Upper lobe of right lung (tissue), 1 donor: ENCODE measurements around the gene ARSA. TPM values are rescaled to one million over a fixed set of nuclear protein-coding genes. Genes with fewer than 3 reads are reported as not detected.

Experiments used
- ATAC-seq: fragments of 200-7000 bp; cut with Tn5 transposase; one replicate; pipeline ENCODE4 v1.9.1; 2020; ENCODE audit warnings: mild to moderate bottlenecking, moderate library complexity
- DNase-seq: peaks from one replicate; pipeline ENCODE4 v3.0.0-alpha.2; 2020
- H3K27ac ChIP-seq: fragments of 200-600 bp; one replicate; pipeline ENCODE4 v1.8.0; 2022
- H3K27me3 ChIP-seq: fragments of 200-600 bp; one replicate; pipeline ENCODE4 v1.8.0; 2022; ENCODE audit warnings: mild to moderate bottlenecking
- H3K36me3 ChIP-seq: fragments of 200-600 bp; one replicate; pipeline ENCODE4 v1.8.0; 2022
- H3K4me1 ChIP-seq: fragments of 200-600 bp; one replicate; pipeline ENCODE4 v1.8.0; 2022
- H3K4me3 ChIP-seq: fragments of 200-600 bp; one replicate; pipeline ENCODE4 v1.8.0; 2022; ENCODE audit warnings: mild to moderate bottlenecking
- H3K9me3 ChIP-seq: fragments of 200-600 bp; one replicate; pipeline ENCODE4 v1.8.0; 2022
- CTCF ChIP-seq: fragments of 200-600 bp; IDR thresholded peaks from one replicate; pipeline ENCODE4 v1.8.0; 2022; ENCODE audit warnings: antibody characterized with exemption
- intact Hi-C: fragments of 100-400 bp; cut with DNase I; formaldehyde crosslinking; loops from one replicate; pipeline ENCODE4 v1.11.0; 2022
- total RNA-seq: library from RNA; stranded (reverse); fragmentation: NEBNext Ultra II Directional; extraction: Animal tissue kit (Norgen Biotek cat#: 25700); gene quantifications from one replicate; pipeline ENCODE4 v1.2.1, GENCODE V29; 2021
- donor health status: DM: no; HTN: yes; CAD: no; lungs with severe emphysema.

Gene ARSA
- total RNA-seq, 1 donor from 2014 or later, result 46.4 TPM

GRCh38 chr22:50607659-50608020 lies 20.3 kb downstream of the ARSA start:
- Histone ChIP-seq H3K36me3 (no peaks in the 10 kb centered on the region), H3K27me3 (peaks cover 30% of the 10 kb centered on the region), H3K27ac (no peak overlapping the region), H3K4me1 (no peaks in the 10 kb centered on the region), H3K4me3 (no peak overlapping the region), H3K9me3 (no peaks in the 10 kb centered on the region)
- intact Hi-C loops, result no loop called here
- ATAC-seq (no peak), DNase-seq (no peak)
- TF ChIP-seq CTCF, result no peak

GRCh38 chr22:50606946-50607658 lies 20.9 kb downstream of the ARSA start:
- Histone ChIP-seq H3K27ac (no peak overlapping the region), H3K36me3 (no peaks in the 10 kb centered on the region), H3K27me3 (peaks cover 34% of the 10 kb centered on the region), H3K4me1 (no peaks in the 10 kb centered on the region), H3K4me3 (no peak overlapping the region), H3K9me3 (no peaks in the 10 kb centered on the region)
- no peak for TF ChIP-seq CTCF
- no peak for DNase-seq
- intact Hi-C loops, result no loop called here
- no peak for ATAC-seq

- DNase-seq (no peak), ATAC-seq (no peak)
- Histone ChIP-seq H3K27ac (no peak overlapping the region), H3K27me3 (peaks cover 39% of the 10 kb centered on the region), H3K4me1 (no peaks in the 10 kb centered on the region), H3K4me3 (no peak overlapping the region), H3K9me3 (no peaks in the 10 kb centered on the region), H3K36me3 (no peaks in the 10 kb centered on the region)
- intact Hi-C loops, result no loop called here
- TF ChIP-seq CTCF, result no peak
These were observed 21.6 kb downstream of the ARSA start for GRCh38 chr22:50606165-50606945.

GRCh38 chr22:50605613-50606074 lies 22.3 kb downstream of the ARSA start:
- intact Hi-C loops, result no loop called here
- DNase-seq (no peak), ATAC-seq (no peak)
- no peaks in the 10 kb centered on the region for H3K4me1 ChIP-seq
- no peak for TF ChIP-seq CTCF
- H3K9me3 ChIP-seq, result no peaks in the 10 kb centered on the region
- H3K36me3 ChIP-seq, result no peaks in the 10 kb centered on the region
- H3K27ac ChIP-seq, result no peak overlapping the region
- no peak overlapping the region for H3K4me3 ChIP-seq
- peaks cover 42% of the 10 kb centered on the region for H3K27me3 ChIP-seq

GRCh38 chr22:50605002-50605612 lies 22.8 kb downstream of the ARSA start:
- ATAC-seq (no peak), DNase-seq (no peak)
- intact Hi-C loops, result no loop called here
- no peak overlapping the region for H3K27ac ChIP-seq
- H3K36me3 ChIP-seq, result no peaks in the 10 kb centered on the region
- peaks cover 45% of the 10 kb centered on the region for H3K27me3 ChIP-seq
- no peaks in the 10 kb centered on the region for H3K9me3 ChIP-seq
- H3K4me1 ChIP-seq, result no peaks in the 10 kb centered on the region
- no peak for TF ChIP-seq CTCF
- H3K4me3 ChIP-seq, result no peak overlapping the region
